ENCODE results near the gene RANBP1.

The RANBP1 gene

GRCh38 chr22:20138868-20139267 lies 23.0 kb downstream of the RANBP1 start:
- no peak for DNase-seq

- no peak for DNase-seq
Observed at GRCh38 chr22:20139391-20140106, 23.6 kb downstream of the RANBP1 start.

DNA sequence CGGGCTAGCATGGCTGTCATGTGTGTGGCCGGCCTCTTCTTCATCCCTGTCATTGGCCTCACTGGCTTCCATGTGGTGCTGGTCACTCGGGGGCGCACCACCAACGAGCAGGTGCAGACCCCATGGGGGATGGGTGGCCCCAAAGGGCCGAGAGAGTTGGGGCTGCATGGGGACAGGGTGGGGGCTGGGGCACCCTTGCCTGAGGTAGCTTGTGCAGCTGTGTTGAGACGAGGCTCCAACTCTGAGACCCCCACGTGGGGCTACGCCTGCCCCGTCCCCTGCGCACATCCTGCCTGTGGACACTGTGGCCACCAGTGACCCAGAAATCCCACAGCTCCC lies 24.2 kb downstream of the RANBP1 start:
- no peak for DNase-seq

GRCh38 chr22:20140521-20140964 lies 24.6 kb downstream of the RANBP1 start:
- no peak for DNase-seq

DNA sequence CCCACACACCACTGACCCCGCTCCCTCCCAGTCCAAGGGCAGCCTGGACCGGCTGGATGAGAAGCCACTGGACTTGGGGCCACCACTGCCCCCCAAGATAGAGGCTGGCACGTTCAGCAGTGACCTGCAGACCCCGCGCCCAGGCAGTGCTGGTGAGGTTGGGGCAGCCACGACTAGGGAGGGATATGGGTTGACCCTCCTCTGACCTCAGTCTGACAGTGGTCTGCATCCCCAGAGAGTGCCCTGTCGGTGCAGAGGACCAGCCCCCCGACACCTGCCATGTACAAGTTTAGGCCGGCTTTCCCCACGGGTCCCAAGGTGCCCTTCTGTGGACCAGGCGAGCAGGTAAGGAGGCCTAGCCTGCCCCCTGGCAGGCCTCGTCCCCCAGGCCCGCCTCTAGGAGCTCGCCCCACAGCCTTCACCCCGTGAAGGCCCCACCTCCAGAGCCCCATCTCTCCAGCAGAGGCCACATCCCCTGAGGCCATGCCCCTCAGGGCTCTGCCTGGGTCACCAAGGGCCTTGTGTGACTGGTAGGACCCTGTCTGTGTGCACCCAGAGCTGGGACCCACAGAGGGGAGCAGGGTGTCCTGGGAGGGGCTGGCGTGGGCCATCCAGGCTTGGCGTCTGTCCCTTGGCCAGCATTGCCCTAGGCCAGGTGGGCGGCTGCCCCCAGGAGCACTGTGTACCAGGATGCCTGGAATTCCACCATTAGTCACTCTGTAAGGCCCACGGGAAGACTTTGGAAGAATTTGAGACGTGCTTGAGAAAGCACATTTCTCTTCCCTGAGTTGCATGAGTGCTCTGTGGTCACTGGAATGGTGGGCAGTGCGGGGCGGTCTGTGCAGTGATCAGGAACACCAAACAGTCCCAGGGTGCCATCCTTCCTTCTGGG lies 25.5 kb downstream of the RANBP1 start:
- no peak for DNase-seq

DNA sequence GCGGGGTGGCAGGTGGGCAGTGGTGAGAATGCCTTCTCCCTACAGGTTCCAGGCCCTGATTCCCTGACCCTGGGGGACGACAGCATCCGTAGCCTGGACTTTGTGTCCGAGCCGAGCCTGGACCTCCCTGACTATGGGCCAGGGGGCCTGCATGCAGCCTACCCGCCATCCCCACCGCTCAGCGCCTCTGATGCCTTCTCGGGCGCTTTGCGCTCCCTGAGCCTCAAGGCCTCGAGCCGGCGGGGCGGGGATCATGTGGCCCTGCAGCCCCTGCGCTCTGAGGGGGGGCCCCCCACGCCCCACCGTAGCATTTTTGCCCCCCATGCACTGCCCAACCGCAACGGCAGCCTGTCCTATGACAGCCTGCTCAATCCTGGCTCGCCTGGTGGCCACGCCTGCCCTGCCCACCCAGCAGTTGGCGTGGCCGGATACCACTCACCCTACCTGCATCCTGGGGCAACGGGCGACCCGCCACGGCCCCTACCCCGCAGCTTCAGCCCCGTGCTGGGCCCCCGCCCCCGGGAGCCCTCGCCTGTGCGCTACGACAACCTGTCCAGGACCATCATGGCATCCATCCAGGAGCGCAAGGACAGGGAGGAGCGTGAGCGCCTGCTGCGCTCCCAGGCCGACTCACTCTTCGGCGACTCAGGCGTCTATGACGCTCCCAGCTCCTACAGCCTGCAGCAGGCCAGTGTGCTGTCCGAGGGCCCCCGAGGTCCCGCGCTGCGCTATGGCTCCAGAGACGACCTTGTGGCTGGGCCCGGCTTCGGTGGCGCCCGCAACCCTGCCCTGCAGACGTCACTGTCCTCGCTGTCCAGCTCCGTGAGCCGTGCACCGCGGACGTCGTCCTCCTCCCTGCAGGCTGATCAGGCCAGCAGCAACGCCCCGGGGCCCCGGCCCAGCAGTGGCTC lies 27.1 kb downstream of the RANBP1 start:
- no peak for DNase-seq

DNA sequence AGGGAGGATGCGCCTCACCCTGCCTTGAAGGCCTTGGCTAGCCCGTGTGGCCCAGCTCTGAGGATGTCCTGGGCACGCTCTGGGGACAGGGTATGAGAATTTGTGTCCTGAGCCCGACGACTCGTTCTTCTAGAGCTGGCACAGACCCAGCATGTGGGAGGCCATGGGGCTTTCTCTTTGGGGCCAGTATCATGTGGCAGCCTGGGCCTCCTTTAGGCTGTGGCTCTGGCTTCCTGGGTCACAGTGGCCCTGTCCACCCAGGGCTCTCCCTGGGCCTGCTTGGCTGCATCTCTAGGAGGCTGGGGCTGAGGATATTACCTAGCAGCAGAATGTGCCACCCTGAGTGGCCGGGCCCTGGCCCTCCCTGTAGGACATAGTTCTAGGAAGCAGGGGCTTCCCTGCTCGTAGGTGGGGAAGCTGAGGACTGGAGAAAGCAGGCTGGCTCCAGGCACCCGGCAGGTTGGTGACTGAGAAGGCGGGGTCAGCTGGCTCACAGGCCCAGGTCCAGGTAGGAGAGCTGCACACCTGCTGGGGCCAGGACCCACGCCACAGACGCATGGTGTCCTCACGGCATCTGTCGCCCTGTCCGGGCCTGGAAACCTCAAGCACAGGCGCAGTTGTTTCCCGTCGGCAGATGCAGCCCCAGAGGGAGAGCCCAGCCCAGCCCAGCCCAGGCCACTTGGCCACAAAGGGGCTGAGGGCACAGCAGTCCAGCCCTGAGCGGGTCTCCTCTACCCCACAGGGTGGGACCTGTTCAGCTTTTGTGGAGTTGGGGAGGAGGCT lies 28.2 kb downstream of the RANBP1 start:
- DNase-seq = no peak

GRCh38 chr22:20145206-20145831 lies 29.4 kb downstream of the RANBP1 start:
- no peak for DNase-seq

DNA sequence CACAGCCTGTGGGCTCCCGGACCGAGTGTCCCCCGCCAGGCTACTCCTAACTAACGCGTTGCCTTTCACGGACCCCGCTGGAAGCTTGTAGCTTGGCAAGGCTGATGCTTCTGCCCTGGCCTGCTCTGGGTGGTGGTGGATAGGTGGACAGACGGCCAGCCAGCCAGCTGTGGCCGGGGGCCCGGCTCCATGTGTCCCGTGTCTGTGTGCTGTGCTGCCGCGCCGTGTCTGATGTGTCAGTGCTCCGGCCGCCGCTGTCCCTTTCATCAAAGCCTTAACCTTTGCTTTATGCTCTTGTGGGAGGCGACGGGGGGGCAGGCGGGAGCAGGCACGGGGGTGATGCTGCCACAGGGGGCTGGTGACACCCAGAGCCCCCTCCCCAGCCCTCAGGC lies 29.9 kb downstream of the RANBP1 start:
- DNase-seq = no peak

DNA sequence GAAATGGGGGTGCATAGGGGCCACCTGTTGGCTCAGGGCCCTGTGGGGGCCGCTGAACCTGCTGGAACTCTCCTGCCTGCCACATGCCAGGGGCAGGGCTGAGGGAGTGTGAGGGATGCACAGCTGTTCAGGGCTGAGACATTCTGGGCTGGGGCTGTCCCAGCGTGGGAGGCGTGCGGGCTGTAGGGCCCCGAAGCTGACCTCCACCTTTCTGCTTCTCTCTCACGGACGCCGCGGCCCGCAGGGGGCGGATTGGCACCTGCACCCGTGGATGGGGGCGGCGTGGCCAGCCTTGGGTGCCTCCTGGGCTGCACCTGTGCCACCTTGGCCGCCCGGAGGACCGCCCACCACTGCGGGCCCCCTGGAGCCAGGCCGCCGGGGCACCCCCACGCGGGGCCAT lies 30.9 kb downstream of the RANBP1 start:
- no peak for DNase-seq

- no peak for DNase-seq
Observed at GRCh38 chr22:20147237-20147988, 31.5 kb downstream of the RANBP1 start.

GRCh38 chr22:20148414-20148813 lies 32.5 kb downstream of the RANBP1 start:
- no peak for DNase-seq

- no peak for DNase-seq
Observed at GRCh38 chr22:20149257-20150250, 33.6 kb downstream of the RANBP1 start.

- no peak for DNase-seq
Observed at GRCh38 chr22:20150381-20151275, 34.7 kb downstream of the RANBP1 start, which contains the start of gene CCDC188. TSS of gene CCDC188 (minus strand) at chr22:20151055. CDS start at chr22:20150986, 69 bp downstream.

GRCh38 chr22:20151276-20151588 lies 35.3 kb downstream of the RANBP1 start:
- DNase-seq = no peak

DNA sequence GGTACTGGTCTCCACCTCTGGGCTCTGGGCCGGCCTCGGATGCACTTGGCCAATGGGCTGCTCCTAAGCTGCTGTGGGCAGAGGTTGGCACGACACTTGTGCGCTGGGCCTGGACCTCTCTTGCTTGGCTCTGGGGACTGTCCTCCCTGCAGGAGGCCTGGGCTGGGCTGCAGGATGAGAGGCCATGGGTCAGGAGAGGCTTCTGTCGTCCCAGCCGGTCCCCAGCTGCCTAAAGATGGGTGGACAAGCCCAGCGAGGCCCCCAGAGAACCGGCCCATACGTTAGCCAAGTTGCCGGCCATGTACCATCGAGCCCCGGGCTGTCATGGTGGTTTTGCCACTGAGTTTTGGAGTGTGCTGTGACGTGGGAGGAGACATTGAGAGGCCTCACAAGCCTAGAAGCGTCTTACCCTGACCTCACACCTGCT lies 36.6 kb downstream of the RANBP1 start:
- no peak for DNase-seq

DNA sequence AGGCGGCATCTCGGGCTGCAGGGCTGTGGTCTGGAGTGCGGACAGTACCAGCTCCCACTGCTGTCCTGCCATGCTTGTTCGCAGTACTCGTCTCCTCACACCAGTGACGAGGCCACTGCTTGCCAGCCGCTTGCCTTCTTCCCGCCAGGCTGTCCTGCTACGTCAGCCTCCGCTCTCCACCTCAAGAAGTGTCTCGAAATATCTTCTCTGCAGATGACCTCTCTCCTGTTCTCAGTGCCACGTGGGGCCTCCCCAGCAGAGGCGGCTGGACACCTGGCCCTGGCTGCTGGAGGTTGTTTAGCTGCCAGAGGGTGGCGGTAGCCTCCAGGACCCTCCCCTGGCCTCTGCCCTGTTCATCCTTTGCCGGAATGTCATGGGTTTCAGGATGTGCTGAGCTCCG lies 38.0 kb downstream of the RANBP1 start:
- no peak for DNase-seq

DNA sequence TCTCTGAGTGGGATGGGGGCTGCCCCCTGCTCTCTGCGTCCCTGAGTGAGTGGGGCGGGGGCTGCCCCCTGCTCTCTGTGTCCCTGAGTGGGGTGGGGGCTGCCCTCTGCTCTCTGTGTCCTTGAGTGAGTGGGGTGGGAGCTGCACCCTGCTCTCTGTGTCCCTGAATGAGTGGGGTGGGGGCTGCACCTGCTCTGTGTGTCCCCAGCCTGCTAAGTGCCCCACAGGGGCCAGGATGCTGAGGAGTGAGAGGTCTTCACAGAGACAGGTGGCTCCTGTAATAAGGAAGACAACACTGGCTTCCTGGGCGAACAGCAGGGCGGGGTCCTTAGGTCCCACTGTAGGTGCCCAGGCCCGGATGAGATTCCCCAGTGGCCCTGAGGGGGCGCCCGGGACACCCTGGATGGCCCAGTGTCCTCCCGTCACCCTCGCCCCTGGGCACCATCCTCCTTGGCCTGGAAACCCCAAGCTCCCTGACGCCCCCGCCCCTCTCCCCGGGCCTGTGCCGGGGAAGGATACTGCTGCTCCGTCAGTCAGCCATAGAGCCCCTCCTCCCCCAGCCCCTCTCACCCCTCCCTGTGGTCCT lies 38.8 kb downstream of the RANBP1 start:
- DNase-seq = no peak
